Stimulated activated CD4-positive, alpha-beta T cell treated with anti-CD3 and anti-CD28 coated beads, TNF-alpha, amount 100 ng/mL, for 1 hour (primary cell): ENCODE measurements around the gene RNF217.
"Not testable (repeated sequence)": the region's sequence is repeated elsewhere in the genome, so short reads cannot be mapped to it uniquely, and the experiment has no call there.

Experiments used
- DNase-seq, 3 donors: peaks; one replicate each; pipeline ENCODE4 v3.0.0-alpha.2; 2020; ENCODE audit warnings: low read depth in 3 of 3, low spot score in 1 of 3

The RNF217 gene, protein sequence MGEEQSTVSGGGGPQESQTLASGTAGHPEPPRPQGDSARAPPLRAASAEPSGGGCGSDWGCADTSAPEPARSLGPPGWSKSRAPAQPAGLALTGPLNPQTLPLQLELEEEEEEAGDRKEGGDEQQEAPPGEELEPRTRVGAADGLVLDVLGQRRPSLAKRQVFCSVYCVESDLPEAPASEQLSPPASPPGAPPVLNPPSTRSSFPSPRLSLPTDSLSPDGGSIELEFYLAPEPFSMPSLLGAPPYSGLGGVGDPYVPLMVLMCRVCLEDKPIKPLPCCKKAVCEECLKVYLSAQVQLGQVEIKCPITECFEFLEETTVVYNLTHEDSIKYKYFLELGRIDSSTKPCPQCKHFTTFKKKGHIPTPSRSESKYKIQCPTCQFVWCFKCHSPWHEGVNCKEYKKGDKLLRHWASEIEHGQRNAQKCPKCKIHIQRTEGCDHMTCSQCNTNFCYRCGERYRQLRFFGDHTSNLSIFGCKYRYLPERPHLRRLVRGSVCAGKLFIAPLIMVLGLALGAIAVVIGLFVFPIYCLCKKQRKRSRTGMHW

GRCh38 chr6:124961777-124962638 lies at the start of gene RNF217:
RNF217 (plus strand) TSS chr6:124962437; CDS start chr6:124962545, 108 bp downstream.
- no peak for DNase-seq

DNA sequence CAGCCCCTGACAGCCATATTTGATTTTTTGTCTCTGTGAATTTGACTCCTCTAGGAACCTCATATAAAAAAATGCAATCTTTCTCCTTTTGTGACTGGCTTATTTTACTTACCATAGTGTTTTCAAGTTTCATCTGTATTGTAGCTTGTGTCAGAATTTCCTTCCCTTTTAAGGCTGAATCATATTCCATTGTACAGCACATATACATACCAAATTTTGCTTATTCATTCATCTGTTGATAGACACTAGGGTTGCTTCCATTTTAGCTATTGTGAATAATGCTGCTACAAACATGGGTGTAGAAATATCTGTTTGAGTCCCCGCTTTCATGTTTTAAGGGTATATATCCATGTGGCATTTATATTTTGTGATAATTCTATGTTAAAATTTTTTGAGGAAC lies 49.2 kb upstream of the RNF217 start:
- DNase-seq = no peak

- DNase-seq = no peak
Observed at GRCh38 chr6:124917769-124918168, 44.5 kb upstream of the RNF217 start.

GRCh38 chr6:124919703-124920102 lies 42.5 kb upstream of the RNF217 start:
- not testable (repeated sequence) for DNase-seq

- DNase-seq = no peak
Observed at GRCh38 chr6:124924333-124924759, 37.9 kb upstream of the RNF217 start.

GRCh38 chr6:124926435-124926834 lies 35.8 kb upstream of the RNF217 start:
- no peak for DNase-seq

- no peak for DNase-seq
Observed at GRCh38 chr6:124927806-124928205, 34.4 kb upstream of the RNF217 start.

DNA sequence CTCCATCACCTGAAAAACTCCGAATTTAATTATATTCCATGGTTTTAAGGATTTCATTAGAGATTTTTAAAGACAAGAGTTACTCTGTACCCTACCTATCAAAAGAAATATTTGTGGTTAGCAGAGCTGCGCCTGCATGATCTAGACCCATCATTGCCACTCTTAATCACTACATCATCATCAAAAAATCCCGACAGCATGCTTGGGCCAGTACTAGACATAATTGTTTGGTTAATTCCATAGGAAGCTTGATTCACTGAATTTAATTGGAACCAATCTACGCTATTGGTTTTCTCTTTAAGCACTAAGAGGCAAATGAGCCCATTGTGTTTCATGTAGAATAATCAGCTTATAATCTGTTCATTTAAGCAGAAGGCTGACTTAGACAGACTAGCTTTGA lies 33.4 kb upstream of the RNF217 start:
- no peak for DNase-seq

GRCh38 chr6:124937645-124938044 lies 24.6 kb upstream of the RNF217 start:
- DNase-seq = no peak

- DNase-seq = no peak
Observed at GRCh38 chr6:124941259-124941658, 21.0 kb upstream of the RNF217 start.

DNA sequence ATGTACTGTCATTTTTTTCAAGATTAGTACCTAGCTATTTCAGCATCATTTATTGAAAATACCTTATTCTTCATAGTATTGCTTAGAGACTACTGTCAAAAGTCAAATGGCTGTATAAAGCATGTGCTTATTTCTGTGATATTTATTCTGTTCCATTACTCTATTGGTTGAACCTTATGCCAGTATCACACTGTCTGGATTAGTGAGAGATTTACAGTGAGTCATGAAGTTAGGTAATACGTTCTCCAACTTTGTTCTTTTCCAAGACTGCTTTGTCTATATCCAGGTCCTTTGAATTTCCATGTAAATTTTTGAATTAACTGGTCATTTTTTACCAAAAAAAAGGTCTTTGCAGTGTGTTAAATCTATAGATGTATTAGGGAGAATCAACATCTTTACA lies 18.6 kb upstream of the RNF217 start:
- no peak for DNase-seq

- no peak for DNase-seq
Observed at GRCh38 chr6:124947971-124948451, 14.2 kb upstream of the RNF217 start.

DNA sequence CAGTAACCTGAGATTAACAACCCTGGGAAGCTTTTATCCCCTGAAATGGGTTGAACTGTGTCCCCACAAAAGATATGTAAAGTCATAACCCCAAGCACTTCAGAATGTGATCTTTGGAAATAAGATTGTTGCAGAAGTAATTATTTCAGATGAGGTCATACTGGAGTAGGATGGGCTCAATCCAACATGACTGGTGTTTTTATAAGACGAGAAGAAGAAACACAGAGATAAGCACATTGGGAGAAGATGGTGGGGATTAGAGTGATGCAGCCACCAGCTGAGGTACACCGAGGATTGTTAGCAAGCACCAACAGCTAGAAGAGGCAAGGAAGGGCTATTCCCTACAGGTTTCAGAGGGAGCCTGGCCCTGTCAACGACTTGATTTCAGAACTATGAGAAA lies 12.5 kb upstream of the RNF217 start:
- DNase-seq = no peak

- no peak for DNase-seq
Observed at GRCh38 chr6:124953808-124954207, 8.4 kb upstream of the RNF217 start.

- DNase-seq = no peak
Observed at GRCh38 chr6:124955108-124955856, 7.0 kb upstream of the RNF217 start.

DNA sequence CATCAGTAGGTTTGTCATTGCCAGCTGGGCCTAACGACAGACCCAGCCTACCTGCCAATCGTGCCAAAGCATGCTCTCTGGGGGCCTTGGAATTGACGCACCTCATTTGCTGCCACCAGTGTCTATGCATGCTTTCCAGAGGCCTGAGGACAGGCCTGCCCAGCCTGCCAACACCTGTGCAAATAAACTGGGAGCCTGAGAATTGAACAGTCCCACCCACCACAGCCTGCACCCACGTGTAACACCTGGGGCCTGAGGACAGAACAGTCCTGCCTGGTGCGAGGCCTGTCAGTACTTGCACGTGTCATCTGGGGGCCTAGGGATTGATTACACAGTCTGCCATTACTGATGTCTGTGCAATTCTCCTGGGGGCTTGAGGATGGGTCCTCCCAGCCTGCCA lies 6.2 kb upstream of the RNF217 start:
- no peak for DNase-seq

- no peak for DNase-seq
Observed at GRCh38 chr6:124958149-124958548, 4.1 kb upstream of the RNF217 start.

GRCh38 chr6:124958759-124959354 lies 3.4 kb upstream of the RNF217 start:
- no peak for DNase-seq

GRCh38 chr6:124960757-124961463 lies 1.3 kb upstream of the RNF217 start:
- DNase-seq = no peak

DNA sequence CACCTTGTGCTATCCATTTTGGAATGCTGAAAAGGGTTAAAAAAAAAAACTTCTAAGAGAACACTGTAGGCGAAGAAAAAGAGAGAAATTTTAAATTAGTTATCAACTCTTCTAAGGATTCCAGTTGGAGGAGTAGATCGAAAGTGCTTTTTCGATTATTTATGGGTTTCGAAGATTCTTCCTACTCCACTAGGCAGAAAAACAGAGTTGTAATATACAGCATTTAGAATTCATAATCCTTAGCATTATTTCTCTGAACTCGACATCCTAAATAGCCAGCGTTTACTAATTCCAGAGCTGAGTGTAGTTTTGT lies 817 bp upstream of the RNF217 start:
- no peak for DNase-seq
